ENCODE data around the gene CTNND2. TPM values are rescaled to one million over a fixed set of nuclear protein-coding genes. Genes with fewer than 3 reads are reported as not detected.

CTNND2 gene
- total and polyA plus RNA-seq, 4 donors, result 0.05 to 0.50 (median 0.27) TPM

- H3K27ac ChIP-seq (ENCODE audit: low read depth in 1 of 2, low read length in 2 of 2), result no peak overlapping the region
- no peak for DNase-seq (ENCODE audit: low spot score)
- H3K9ac ChIP-seq (ENCODE audit: low read depth in 1 of 2, low read length in 2 of 2), result no peak overlapping the region
- no peaks in the 10 kb centered on the region for H3K36me3 ChIP-seq (ENCODE audit: control insufficient read depth in 4 of 4, insufficient read depth in 3 of 4, low read depth in 1 of 4, low read length in 3 of 4)
- H3K9me3 ChIP-seq (ENCODE audit: control insufficient read depth in 4 of 4, low read length in 3 of 4), result peaks cover 0 to 2% (median 0%) of the 10 kb centered on the region in 4 donors
- H3K27me3 ChIP-seq (ENCODE audit: control insufficient read depth in 4 of 4, insufficient read depth in 4 of 4, low read length in 3 of 4), result no peaks in the 10 kb centered on the region
- no peaks in the 10 kb centered on the region for H3K4me1 ChIP-seq (ENCODE audit: control insufficient read depth in 4 of 4, insufficient read depth in 4 of 4, low read length in 3 of 4)
- TF ChIP-seq MAX (IDR thresholded peaks at IDR 0.05) (no peak), EGR1 (IDR thresholded peaks at IDR 0.05; ENCODE audit: low read depth in 2 of 2) (no peak)
- no peak overlapping the region for H3K4me3 ChIP-seq (ENCODE audit: low read depth in 1 of 3, low read length in 3 of 3)
- WGBS, result 69% methylated on average over 3 of the region's 3 CpGs
Measured at GRCh38 chr5:11646141-11646540, 258.1 kb downstream of the CTNND2 start.

DNA sequence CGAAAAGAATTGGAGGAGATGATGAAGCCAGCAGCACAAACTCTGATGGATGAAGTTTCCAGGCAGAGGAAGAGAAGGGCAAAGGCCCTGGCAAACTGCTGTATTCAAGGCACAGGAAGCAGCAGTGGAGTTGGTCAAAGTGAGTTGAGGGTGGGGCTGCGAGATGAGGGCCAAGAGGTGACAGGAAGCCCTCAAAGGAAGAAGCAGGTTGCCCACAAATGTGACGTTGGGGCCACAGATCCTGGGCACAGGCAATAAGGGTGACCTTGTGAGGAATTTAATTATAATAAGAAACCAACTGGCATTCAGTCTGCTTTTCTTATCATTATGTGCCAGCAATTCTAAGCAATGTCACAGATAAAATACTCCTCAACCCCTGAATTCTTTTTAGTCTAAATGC is 261.8 kb downstream of the CTNND2 start:
- Histone ChIP-seq H3K27ac (ENCODE audit: low read depth in 1 of 2, low read length in 2 of 2) (no peak overlapping the region), H3K4me3 (ENCODE audit: low read depth in 1 of 3, low read length in 3 of 3) (no peak overlapping the region), H3K36me3 (ENCODE audit: control insufficient read depth in 4 of 4, insufficient read depth in 3 of 4, low read depth in 1 of 4, low read length in 3 of 4) (no peaks in the 10 kb centered on the region), H3K4me1 (ENCODE audit: control insufficient read depth in 4 of 4, insufficient read depth in 4 of 4, low read length in 3 of 4) (no peaks in the 10 kb centered on the region), H3K9ac (ENCODE audit: low read depth in 1 of 2, low read length in 2 of 2) (no peak overlapping the region), H3K27me3 (ENCODE audit: control insufficient read depth in 4 of 4, insufficient read depth in 4 of 4, low read length in 3 of 4) (no peaks in the 10 kb centered on the region), H3K9me3 (ENCODE audit: control insufficient read depth in 4 of 4, low read length in 3 of 4) (no peaks in the 10 kb centered on the region)
- WGBS, result 64% methylated on average over 3 of the region's 3 CpGs
- no peak for DNase-seq (ENCODE audit: low spot score)
- TF ChIP-seq, protein P1, sequence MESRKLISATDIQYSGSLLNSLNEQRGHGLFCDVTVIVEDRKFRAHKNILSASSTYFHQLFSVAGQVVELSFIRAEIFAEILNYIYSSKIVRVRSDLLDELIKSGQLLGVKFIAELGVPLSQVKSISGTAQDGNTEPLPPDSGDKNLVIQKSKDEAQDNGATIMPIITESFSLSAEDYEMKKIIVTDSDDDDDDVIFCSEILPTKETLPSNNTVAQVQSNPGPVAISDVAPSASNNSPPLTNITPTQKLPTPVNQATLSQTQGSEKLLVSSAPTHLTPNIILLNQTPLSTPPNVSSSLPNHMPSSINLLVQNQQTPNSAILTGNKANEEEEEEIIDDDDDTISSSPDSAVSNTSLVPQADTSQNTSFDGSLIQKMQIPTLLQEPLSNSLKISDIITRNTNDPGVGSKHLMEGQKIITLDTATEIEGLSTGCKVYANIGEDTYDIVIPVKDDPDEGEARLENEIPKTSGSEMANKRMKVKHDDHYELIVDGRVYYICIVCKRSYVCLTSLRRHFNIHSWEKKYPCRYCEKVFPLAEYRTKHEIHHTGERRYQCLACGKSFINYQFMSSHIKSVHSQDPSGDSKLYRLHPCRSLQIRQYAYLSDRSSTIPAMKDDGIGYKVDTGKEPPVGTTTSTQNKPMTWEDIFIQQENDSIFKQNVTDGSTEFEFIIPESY (IDR thresholded peaks at IDR 0.05), result no peak
- no peak for TF ChIP-seq FOXA1 (IDR thresholded peaks at IDR 0.05)
- TF ChIP-seq RAD21 (IDR thresholded peaks at IDR 0.05), result no peak
- TF ChIP-seq ATF3 (IDR thresholded peaks at IDR 0.05), result no peak
- no peak for TF ChIP-seq RXRA (IDR thresholded peaks at IDR 0.05)
- TF ChIP-seq GABPA (IDR thresholded peaks at IDR 0.05 in 1 of 2, conservative IDR thresholded peaks at IDR 0.05 in 1 of 2), result no peak
- no peak for TF ChIP-seq YY1 (IDR thresholded peaks at IDR 0.05)
- TF ChIP-seq NR2F2 (IDR thresholded peaks at IDR 0.05), result no peak
- no peak for TF ChIP-seq EGR1 (IDR thresholded peaks at IDR 0.05; ENCODE audit: low read depth in 2 of 2)
- TF ChIP-seq REST (IDR thresholded peaks at IDR 0.05), result no peak
- no peak for TF ChIP-seq JUND (IDR thresholded peaks at IDR 0.05)
